22Rv1 (cell line): ENCODE measurements around the gene ANXA6.

ENCODE experiments used
- CTCF ChIP-seq: fragments of 450-650 bp; IDR thresholded peaks from 2 replicates; pipeline ENCODE4 v1.5.1; 2017; ENCODE audit warnings: mild to moderate bottlenecking
- ZFX ChIP-seq: fragments of 450-650 bp; IDR thresholded peaks from 2 replicates; pipeline ENCODE4 v1.6.1; 2017; ENCODE audit warnings: antibody characterized with exemption, borderline replicate concordance

GRCh38 chr5:151076616-151077015 is 81.0 kb downstream of the ANXA6 start:
- no peak for TF ChIP-seq CTCF
- TF ChIP-seq ZFX, result no peak
